Colon (tissue), 2 donors: ENCODE data around the gene TMEM245.

Source experiments
- FAIRE-seq: peaks from 2 replicates; lab custom pipeline; 2012; peaks lifted over from hg19 to GRCh38; lab: Jason Lieb, UNC
- donor health status: control.
- donor health status: control.

TMEM245 gene

DNA sequence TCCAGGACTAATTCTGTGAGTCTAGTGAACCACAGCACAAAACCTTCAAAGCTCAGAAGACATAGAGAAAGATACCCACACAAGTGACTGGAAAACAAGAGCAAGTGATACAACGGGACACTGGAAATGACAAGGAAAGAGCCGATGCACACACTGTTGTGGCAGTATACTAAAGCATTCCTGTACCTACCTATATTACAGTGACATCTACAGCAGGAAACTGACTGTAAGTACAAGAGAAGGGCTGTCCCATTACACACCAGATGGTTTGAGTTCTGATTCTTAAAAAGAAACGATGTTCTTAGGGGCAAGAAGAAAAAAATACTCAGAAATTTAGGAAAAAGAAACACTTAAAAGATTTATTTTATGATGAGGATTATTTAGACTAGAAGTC lies 18.5 kb downstream of the TMEM245 start:
- FAIRE-seq: no peak

DNA sequence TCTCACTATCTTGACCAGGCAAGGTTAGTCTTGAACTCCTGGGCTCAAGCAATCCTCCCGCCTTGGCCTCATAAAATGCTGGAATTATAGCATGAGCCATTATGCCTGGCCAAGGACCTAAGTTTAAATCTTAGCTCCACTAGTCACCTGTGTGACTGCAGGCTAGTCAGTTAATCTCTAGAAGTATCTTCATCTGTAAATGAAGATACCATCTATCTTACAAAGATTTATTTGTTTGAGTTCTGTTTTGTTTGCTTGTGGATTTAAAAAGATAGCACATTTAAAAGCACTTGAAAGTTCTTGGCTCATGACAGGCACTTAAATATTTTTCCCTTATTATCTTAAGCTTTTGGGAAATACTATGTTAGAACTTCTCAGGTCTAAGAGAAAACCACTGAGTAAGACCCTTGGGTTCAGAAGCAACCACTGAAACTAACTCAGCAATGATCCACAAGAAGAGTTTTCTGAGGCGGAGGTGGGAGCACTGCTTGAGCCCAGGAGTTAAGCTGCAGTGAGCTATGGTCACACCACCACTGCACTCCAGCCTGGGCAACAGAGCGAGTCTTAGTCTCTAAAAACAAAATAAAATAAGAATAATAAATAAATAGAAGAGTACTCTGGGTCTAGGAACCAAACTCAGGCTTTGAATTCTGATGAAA lies 19.1 kb downstream of the TMEM245 start:
- no peak for FAIRE-seq

GRCh38 chr9:109098960-109099308 lies 20.8 kb downstream of the TMEM245 start:
- FAIRE-seq: no peak

- FAIRE-seq: no peak
Measured at GRCh38 chr9:109098171-109098959, 21.4 kb downstream of the TMEM245 start.

- FAIRE-seq: no peak
Measured at GRCh38 chr9:109097146-109097545, 22.6 kb downstream of the TMEM245 start.

DNA sequence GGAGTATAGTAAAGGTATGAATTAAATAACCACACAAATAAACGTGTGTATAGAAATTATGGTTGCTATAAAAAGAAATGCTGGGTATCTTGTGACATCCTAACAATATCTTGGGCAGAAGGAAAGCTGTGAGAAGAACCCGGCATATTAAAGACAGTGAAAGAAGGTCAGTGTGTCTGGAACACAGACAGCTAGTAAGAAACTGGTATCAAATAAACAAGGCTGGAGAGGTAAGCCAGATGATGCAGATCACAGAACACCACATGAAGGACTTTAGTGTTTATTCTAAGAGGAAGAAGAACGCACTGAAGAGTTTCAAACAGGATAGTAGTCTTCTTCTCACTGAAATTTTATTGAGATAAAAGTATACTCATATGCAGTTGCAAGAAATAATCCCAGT lies 24.4 kb downstream of the TMEM245 start:
- FAIRE-seq: no peak

- FAIRE-seq: no peak
Measured at GRCh38 chr9:109094268-109094667, 25.5 kb downstream of the TMEM245 start.

- FAIRE-seq: no peak
Measured at GRCh38 chr9:109092587-109092986, 27.2 kb downstream of the TMEM245 start.

DNA sequence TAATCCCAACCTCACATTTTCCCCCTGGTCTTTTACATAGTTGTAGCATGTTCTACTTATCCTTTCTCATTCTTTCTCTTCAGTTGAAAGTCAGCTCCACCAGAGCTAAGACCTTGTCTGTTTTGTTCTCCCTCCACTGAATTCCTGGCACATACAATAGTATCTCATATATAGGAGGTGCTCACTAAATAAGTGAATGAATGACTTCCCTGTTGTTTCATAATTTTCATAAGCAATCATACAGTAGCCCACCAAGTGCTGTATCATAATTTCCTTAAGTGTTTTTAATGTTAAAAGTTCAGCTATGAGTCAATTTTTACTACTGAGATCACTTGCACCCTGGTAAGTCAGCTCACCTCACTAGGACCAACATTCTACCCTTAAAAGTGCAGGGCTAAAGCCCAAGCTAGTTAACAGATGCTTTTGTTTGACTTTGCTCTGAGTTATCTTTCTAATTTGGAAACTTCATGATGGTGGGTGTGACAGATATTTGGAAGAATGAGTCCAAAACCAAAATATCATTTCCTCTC lies 27.6 kb downstream of the TMEM245 start:
- FAIRE-seq: no peak

DNA sequence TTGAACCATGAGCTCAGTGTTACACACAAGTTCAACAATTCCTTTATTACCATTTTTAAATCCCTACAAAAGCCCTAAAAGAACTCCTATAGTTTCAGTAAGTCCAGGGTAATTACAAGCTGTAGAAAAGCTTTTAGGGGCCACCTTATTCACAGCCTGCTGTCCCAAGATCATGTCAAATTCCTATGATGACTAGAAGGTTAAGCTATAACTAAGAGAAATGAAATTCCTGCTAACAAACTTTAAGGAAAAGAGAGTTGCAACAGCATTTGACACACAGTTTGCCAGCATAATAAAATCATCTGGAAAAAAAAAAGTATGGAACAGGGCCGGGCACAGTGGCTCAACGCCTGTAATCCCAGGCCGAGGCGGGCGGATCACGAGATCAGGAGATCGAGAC lies 31.5 kb downstream of the TMEM245 start:
- FAIRE-seq: no peak

GRCh38 chr9:109087795-109088194 lies 32.0 kb downstream of the TMEM245 start:
- FAIRE-seq: no peak

GRCh38 chr9:109086221-109086620 lies 33.5 kb downstream of the TMEM245 start:
- no peak for FAIRE-seq

DNA sequence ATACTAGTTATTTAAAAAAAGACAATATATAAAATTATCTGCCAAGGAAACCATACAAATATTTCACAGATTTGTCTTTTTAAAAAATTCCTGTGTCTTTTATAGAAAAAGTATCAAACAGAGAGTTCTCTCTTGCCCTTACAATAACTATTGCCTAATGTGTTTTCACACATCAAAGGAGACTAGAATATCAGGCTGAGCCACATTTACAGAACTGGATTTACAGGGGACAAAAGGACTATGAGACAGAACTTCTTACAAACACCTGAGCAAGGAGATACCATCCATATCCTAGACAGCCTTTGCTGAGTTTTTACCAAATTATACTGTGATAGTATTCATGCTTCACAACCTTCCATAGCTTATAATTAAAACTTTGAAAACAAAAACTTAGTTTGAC lies 34.2 kb downstream of the TMEM245 start:
- no peak for FAIRE-seq

DNA sequence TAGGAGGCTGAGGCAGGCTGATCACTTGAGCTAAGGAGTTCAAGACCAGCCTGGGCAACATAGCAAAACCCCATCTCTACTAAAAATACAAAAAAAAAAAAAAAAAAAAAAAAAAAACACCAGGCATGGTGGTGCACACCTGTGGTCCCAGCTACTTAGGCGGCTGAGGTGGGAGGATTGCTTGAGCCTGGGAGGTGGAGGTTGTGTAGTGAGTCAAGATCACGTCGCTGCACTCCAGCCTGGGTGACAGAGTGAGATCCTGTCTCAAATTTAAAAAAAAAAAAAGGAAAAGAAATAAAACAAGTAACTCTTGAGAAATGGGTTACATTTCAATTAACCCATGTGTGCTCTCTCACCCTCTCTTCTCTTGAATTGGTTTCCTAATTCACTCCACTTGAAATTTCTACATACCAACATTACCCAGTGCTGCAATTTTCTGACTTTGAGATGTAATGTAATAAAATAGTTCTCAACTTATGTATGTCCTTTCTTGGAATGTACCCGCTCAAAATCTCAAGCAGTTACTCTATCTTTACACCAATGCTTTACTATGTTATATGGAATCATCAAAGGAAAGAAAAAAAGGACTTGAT lies 35.8 kb downstream of the TMEM245 start:
- no peak for FAIRE-seq

GRCh38 chr9:109083141-109083540 lies 36.6 kb downstream of the TMEM245 start:
- FAIRE-seq: no peak

- FAIRE-seq: no peak
Measured at GRCh38 chr9:109082091-109082620, 37.6 kb downstream of the TMEM245 start.

- FAIRE-seq: no peak
Measured at GRCh38 chr9:109074236-109074889, 45.4 kb downstream of the TMEM245 start.

DNA sequence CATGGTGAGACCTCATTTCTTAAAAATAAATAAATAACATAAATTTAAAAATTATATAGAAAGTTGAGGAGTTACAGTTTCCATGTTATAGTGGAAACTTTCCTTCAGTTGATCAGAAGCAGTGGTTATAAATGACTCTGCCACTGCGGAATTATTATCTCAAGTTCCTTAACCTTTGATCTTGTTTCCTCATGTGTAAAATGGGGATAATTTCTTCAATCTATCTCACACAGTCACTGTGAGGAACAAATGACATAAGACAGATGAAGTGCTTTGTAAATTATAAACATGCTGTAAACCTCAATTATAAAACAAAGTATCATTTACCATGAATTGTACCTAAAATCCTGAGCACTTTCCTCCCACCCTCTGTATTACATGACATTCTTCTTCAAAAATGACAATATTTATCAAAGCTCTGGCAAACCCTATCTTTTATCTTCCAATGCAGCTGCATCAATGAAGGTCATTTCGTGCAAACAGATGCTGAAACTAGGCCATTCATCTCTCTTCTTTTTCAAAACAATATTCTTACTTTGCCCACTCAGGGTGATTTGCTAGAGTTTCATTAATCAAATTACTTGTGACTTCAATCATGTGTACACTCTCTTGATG lies 46.8 kb downstream of the TMEM245 start:
- no peak for FAIRE-seq

DNA sequence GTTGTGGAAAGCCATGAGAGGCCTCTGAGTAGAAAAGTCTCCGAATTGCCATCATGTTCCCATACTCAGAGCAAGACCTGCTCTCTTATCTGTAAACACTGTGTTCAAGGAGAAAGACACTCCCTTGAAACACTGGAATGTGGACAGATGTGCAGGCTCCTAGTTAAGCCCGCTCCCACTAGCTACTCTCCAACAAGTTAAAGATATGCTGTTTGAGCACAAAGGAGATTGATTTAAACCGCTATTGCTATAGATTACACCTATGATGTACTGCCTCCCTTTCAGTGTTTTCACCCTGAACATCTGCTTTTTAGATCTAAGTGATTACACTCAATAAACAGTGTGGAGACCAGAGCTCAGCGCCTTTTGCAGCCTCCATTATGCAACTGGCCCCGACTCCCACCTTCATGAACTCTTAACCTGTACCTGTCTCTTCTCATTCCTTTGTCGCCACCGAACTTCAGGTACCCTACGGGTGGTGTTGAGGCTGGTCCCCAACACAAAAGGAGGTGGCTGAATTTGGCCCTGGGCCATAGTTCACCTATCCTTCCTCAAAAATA lies 47.5 kb downstream of the TMEM245 start:
- no peak for FAIRE-seq

DNA sequence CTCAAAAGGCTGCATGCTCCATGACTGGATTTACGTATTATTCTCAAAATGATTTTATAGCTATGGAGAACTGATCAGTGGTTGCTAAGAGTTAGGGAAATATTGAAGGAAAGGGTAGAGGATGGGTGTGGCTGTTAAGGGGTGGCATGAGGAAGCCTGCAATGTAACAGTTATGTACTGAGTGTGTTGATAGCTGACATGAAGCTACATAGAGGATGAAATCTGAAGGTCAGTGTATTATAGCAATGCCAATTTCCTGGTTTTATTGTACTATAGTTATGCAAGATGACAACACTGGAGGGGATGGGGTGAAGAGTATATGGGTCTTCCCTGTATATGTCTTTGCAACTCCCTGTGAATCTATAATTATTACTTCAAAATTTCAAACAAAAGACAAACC lies 51.0 kb downstream of the TMEM245 start:
- FAIRE-seq: no peak

DNA sequence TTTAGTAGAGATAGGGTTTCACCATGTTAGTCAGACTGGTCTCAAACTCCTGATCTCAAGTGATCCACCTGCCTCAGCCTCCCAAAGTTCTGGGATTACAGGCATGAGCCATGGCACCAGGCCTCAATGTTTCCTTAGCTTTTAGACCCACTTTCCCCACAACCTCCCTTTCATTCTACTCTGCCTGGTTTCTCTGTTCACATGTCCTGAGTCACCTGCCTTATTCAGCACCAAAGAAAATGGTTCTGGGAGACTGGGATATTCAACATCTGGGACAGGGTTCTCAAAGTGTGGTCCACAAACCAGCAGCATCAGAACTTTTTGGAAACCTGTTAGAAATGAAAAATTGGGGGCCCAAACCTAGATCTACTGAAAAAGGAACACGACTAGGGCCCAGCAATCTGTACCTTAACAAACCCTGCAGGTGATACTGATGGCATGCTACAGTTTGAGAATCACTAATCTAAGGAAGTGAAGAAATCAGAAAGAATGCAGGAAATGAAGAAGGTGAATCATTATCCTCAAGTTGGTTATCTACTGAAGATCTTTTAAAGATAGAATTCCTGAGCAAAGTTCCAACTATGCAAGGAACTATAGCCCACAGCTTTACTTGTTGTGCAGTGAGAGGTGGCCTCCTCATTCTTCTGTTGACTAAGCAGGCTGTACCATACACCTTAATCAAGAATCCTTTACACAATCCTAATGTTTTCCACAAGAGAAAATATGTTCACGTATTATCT lies 54.6 kb downstream of the TMEM245 start:
- FAIRE-seq: no peak
